Upper lobe of left lung (tissue), 4 donors: ENCODE results near the gene C5AR2.

ENCODE experiments used
- POLR2AphosphoS5 ChIP-seq, 2 donors: sonication (generic); formaldehyde crosslinking; IDR thresholded peaks; one replicate each; pipeline ENCODE4 v1.5.1; 2017; ENCODE audit warnings: antibody characterized with exemption in 2 of 2
- TF ChIP-seq, protein P1 (sequence below), 6 experiments: fragments of 450-650 bp in 4 of 6; fragments of 200-600 bp in 2 of 6; sonication (generic) in 2 of 6; IDR thresholded peaks; one replicate each; pipeline ENCODE4 v1.5.1; 2016 to 2019; ENCODE audit warnings: antibody characterized with exemption in 6 of 6

DNA sequence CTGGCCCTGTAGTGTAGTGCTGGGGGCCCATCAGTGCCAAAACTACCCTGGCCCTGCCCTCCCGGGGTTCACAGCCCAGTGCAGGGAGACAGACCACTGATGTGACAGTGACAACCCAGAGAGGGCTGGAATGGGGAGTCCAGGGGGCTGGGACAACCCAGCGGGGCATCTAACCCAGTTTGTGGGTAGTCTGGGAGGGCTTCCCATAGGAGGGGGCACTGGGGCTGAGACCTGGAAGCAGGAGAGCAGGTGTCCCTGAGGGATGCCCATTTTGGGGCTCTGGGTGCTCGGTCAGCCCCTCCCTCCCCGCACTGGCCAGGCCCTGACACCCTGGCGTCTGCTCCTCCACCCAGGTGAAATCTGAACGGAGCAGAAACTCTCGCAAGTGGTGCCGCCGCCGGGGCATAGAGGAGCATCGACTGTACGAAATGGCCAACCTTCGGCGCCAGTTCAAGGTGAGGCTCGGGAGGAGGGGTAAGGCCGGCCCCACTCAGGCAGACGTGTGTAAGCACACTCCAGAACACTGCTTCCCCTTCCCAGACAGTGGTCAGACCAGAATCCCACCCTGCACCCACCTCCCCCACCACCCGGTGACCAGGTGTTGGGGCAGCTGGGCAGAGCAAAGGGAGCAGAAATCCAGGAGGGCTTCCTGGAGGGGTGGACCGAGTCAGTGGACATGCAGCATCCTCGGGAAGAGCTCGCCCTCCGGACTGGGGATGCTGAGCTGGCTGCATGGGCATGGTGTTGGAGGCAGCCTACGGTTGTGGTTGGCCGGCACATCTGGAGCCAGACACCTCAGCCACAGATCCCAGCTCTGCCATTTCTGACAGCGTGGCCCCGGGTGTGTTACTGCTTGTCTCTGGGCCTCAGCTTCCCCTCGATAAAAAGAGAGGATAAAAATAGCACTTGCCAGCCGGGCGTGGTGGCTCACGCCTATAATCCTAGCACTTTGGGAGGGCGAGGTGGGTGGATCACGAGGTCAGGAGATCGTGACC is 41.6 kb downstream of the C5AR2 start:
- TF ChIP-seq POLR2AphosphoS5 (IDR thresholded peaks at IDR 0.05) = no peak
- TF ChIP-seq, protein P1, sequence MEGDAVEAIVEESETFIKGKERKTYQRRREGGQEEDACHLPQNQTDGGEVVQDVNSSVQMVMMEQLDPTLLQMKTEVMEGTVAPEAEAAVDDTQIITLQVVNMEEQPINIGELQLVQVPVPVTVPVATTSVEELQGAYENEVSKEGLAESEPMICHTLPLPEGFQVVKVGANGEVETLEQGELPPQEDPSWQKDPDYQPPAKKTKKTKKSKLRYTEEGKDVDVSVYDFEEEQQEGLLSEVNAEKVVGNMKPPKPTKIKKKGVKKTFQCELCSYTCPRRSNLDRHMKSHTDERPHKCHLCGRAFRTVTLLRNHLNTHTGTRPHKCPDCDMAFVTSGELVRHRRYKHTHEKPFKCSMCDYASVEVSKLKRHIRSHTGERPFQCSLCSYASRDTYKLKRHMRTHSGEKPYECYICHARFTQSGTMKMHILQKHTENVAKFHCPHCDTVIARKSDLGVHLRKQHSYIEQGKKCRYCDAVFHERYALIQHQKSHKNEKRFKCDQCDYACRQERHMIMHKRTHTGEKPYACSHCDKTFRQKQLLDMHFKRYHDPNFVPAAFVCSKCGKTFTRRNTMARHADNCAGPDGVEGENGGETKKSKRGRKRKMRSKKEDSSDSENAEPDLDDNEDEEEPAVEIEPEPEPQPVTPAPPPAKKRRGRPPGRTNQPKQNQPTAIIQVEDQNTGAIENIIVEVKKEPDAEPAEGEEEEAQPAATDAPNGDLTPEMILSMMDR (IDR thresholded peaks at IDR 0.05) = no peak
